GM12878 (cell line): ENCODE data around the gene RIPPLY3. TPM values are rescaled to one million over a fixed set of nuclear protein-coding genes. Genes with fewer than 3 reads are reported as not detected.

Experiments
- ATAC-seq: fragments of 200-7000 bp; cut with Tn5 transposase; 3 replicates; pipeline ENCODE4 v1.9.1; 2020; ENCODE audit warnings: mild to moderate bottlenecking, moderate library complexity
- BruUV-seq: library from RNA; stranded (reverse); fragments of 400-500 nt; replicated peaks from 2 replicates; lab custom pipeline; 2021; lab: Mats Ljungman, UMichigan
- CTCF ChIA-PET: fragments of 300-600 bp; sonication (Branson Sonifier 250); formaldehyde crosslinking; extraction: SDS; loops from one replicate; lab custom pipeline; 2021; ENCODE audit warnings: inconsistent platforms; lab: Yijun Ruan, JAX
- POLR2A ChIA-PET: fragments of 350-600 bp; formaldehyde crosslinking; extraction: SDS; loops from one replicate; lab custom pipeline; 2021; ENCODE audit warnings: inconsistent platforms; lab: Charles Lee
- RAD21 ChIA-PET: fragments of 300-600 bp; sonication (Branson Sonifier 250); formaldehyde crosslinking; loops from one replicate; lab custom pipeline; 2023; ENCODE audit warnings: antibody characterized with exemption; ENCODE audit not compliant: unreplicated experiment; lab: Charles Lee
- SMC1A ChIA-PET: fragments of 300-600 bp; sonication (Branson Sonifier 250); formaldehyde crosslinking; loops from one replicate; lab custom pipeline; 2023; ENCODE audit not compliant: unreplicated experiment, uncharacterized antibody; lab: Charles Lee
- DNase-seq: peaks from one replicate; pipeline ENCODE4 v3.0.0-alpha.2; 2011; ENCODE audit warnings: low read depth, low spot score
- FAIRE-seq: peaks from 3 replicates; lab custom pipeline; 2011; peaks lifted over from hg19 to GRCh38; lab: Jason Lieb, UNC
- H2AFZ ChIP-seq: 2 replicates; pipeline ENCODE4 v1.6.0; 2011; ENCODE audit warnings: low read depth, low read length, control low read depth; ENCODE audit not compliant: control insufficient read depth
- H3K27ac ChIP-seq: 2 replicates; pipeline ENCODE4 v1.5.1; 2011; ENCODE audit warnings: control low read depth; ENCODE audit not compliant: control insufficient read depth, insufficient read depth
- H3K27me3 ChIP-seq, 2 experiments: replicated peaks in 1 of 2; 2 replicates each; pipeline versions ENCODE4 v1.6.0 to v1.6.1; 2011; ENCODE audit warnings: low read length in 1 of 2; ENCODE audit not compliant: control insufficient read depth in 2 of 2, insufficient read depth in 2 of 2
- H3K36me3 ChIP-seq, 2 experiments: 2 replicates each; pipeline ENCODE4 v1.5.1; 2011; ENCODE audit warnings: low read length in 1 of 2; ENCODE audit not compliant: control insufficient read depth in 2 of 2, insufficient read depth in 2 of 2
- H3K4me1 ChIP-seq: 2 replicates; pipeline ENCODE4 v1.6.1; 2011; ENCODE audit warnings: mild to moderate bottlenecking, low read length, moderate library complexity, mixed read lengths; ENCODE audit not compliant: control insufficient read depth, insufficient read depth
- H3K4me2 ChIP-seq: 2 replicates; pipeline ENCODE4 v1.6.0; 2011; ENCODE audit warnings: control low read depth; ENCODE audit not compliant: control insufficient read depth, insufficient read depth
- H3K4me3 ChIP-seq: fragments of 200-600 bp; sonication (generic); 2 replicates; pipeline ENCODE4 v1.5.1; 2016
- H3K79me2 ChIP-seq: 2 replicates; pipeline ENCODE4 v1.6.0; 2011; ENCODE audit warnings: low read length; ENCODE audit not compliant: control insufficient read depth, insufficient read depth
- H3K9ac ChIP-seq: 2 replicates; pipeline ENCODE4 v1.8.0; 2011; ENCODE audit warnings: low read length, control low read depth, mixed read lengths; ENCODE audit not compliant: control insufficient read depth, insufficient read depth
- H3K9me3 ChIP-seq: replicated peaks from 3 replicates; pipeline ENCODE4 v1.5.1; 2011; ENCODE audit warnings: mild to moderate bottlenecking, low read length; ENCODE audit not compliant: control insufficient read depth, insufficient read depth
- H4K20me1 ChIP-seq: 2 replicates; pipeline ENCODE4 v1.6.0; 2011; ENCODE audit not compliant: control insufficient read depth, insufficient read depth
- ATF7 ChIP-seq: fragments of 450-650 bp; IDR thresholded peaks from 2 replicates; pipeline ENCODE4 v1.6.1; 2016; ENCODE audit warnings: low read depth, mild to moderate bottlenecking
- BHLHE40 ChIP-seq, 2 experiments: fragments of 450-650 bp in 1 of 2; IDR thresholded peaks; 2 replicates each; pipeline ENCODE4 v1.6.1; 2011 to 2017; ENCODE audit warnings: low read depth in 2 of 2, borderline replicate concordance in 1 of 2, improper control_type of control experiment in 1 of 2, low read length in 1 of 2, mild to moderate bottlenecking in 1 of 2
- BMI1 ChIP-seq: fragments of 450-650 bp; IDR thresholded peaks from 2 replicates; pipeline ENCODE4 v1.6.1; 2016; ENCODE audit warnings: mild to moderate bottlenecking, moderate library complexity, borderline replicate concordance
- CBFB ChIP-seq: IDR thresholded peaks from 2 replicates; pipeline ENCODE4 v1.6.1; 2016; ENCODE audit warnings: antibody characterized with exemption, low read depth
- FOXK2 ChIP-seq: fragments of 450-650 bp; IDR thresholded peaks from 2 replicates; pipeline ENCODE4 v1.6.1; 2017; ENCODE audit warnings: mild to moderate bottlenecking, moderate library complexity
- FOXM1 ChIP-seq: IDR thresholded peaks from 2 replicates; pipeline ENCODE4 v1.6.1; 2012; ENCODE audit warnings: low read depth, mild to moderate bottlenecking, inconsistent platforms, low read length, moderate library complexity
- IKZF2 ChIP-seq, 2 experiments: fragments of 450-650 bp; IDR thresholded peaks; 2 replicates each; pipeline ENCODE4 v1.6.1; 2017; ENCODE audit warnings: mild to moderate bottlenecking in 2 of 2, moderate library complexity in 2 of 2
- KDM1A ChIP-seq: fragments of 200-600 bp; sonication (generic); IDR thresholded peaks from 2 replicates; pipeline ENCODE4 v1.6.1; 2016; ENCODE audit warnings: borderline replicate concordance
- MYB ChIP-seq: fragments of 150-350 bp; IDR thresholded peaks from 2 replicates; pipeline ENCODE4 v1.6.1; 2014; ENCODE audit warnings: mild to moderate bottlenecking, low read depth, low read length, borderline replicate concordance
- NR2C2 ChIP-seq: IDR thresholded peaks from 2 replicates; pipeline ENCODE4 v1.6.1; 2011; ENCODE audit warnings: borderline replicate concordance, low read depth; ENCODE audit not compliant: control insufficient read depth, insufficient read length
- RBBP5 ChIP-seq: fragments of 200-600 bp; sonication (generic); conservative IDR thresholded peaks from 2 replicates; pipeline ENCODE4 v1.6.1; 2016
- RFX5 ChIP-seq: IDR thresholded peaks from 2 replicates; pipeline ENCODE4 v1.6.1; 2011; ENCODE audit warnings: low read depth, low read length, improper control_type of control experiment
- TCF3 ChIP-seq: IDR thresholded peaks from 2 replicates; pipeline ENCODE4 v1.6.1; 2012; ENCODE audit warnings: low read depth, mild to moderate bottlenecking, low read length, borderline replicate concordance; ENCODE audit not compliant: insufficient read depth
- WRNIP1 ChIP-seq: IDR thresholded peaks from 2 replicates; pipeline ENCODE4 v1.6.1; 2011; ENCODE audit warnings: low read depth, low read length, improper control_type of control experiment, borderline replicate concordance
- ZNF622 ChIP-seq: fragments of 450-650 bp; IDR thresholded peaks from 2 replicates; pipeline ENCODE4 v1.6.1; 2017; ENCODE audit warnings: mild to moderate bottlenecking, inconsistent platforms
- ZZZ3 ChIP-seq: IDR thresholded peaks from 2 replicates; pipeline ENCODE4 v1.6.1; 2011; ENCODE audit warnings: low read depth; ENCODE audit not compliant: control insufficient read depth, insufficient read length
- WGBS: methylation state at CpG from one replicate; pipeline ENCODE4 v1.1.6; 2016; ENCODE audit warnings: low lambda C conversion rate; ENCODE audit not compliant: insufficient replicate concordance, insufficient coverage; ENCODE audit errors: missing lambda C conversion rate; 5-methylcytosine and 5-hydroxymethylcytosine counted together
- in situ Hi-C: fragments of 300-500 bp; cut with MboI; formaldehyde crosslinking; loops from 9 replicates; pipeline ENCODE4 v1.14.3; 2018; ENCODE audit warnings: mixed read lengths
- intact Hi-C: fragments of 100-400 bp; cut with micrococcal nuclease; formaldehyde crosslinking; loops from one replicate; pipeline ENCODE4 v1.14.2; 2022; ENCODE audit not compliant: unreplicated experiment
- polyA plus RNA-seq, 11 experiments: library from polyadenylated mRNA; depleted of rRNA in 4 of 11; unstranded in 6 of 11; stranded (reverse) in 5 of 11; fragments of >200 nt; fragmentation: Nextera tagmentation in 4 of 11; fragmentation: Illumina TruSeq in 1 of 11; extraction: Ambion mirVana in 4 of 11; extraction: Trizol in 1 of 11; gene quantifications; 1 replicate in 1 of 11; 2 replicates in 10 of 11; pipeline versions ENCODE4 v1.2.1 to v1.2.3, GENCODE V29; 2011 to 2016; ENCODE audit warnings: inconsistent platforms in 2 of 11, missing spikeins in 2 of 11, low read depth in 1 of 11
- total RNA-seq, 4 experiments: library from RNA; depleted of rRNA in 3 of 4; stranded (reverse); fragments of >200 nt in 3 of 4; fragmentation: Illumina TruSeq in 1 of 4; extraction: Trizol in 1 of 4; gene quantifications; 2 replicates each; pipeline versions ENCODE4 v1.2.1 to v1.2.3, GENCODE V29; 2013 to 2021
- TF ChIP-seq, protein P1 (sequence below): IDR thresholded peaks from 2 replicates; pipeline ENCODE4 v1.6.1; 2011; ENCODE audit warnings: low read depth, low read length, improper control_type of control experiment, borderline replicate concordance
- TF ChIP-seq, protein P2 (sequence below): fragments of 150-350 bp; IDR thresholded peaks from 2 replicates; pipeline ENCODE4 v1.6.1; 2014; ENCODE audit warnings: mild to moderate bottlenecking, low read depth, low read length
- TF ChIP-seq, protein P3 (sequence below), 3 experiments: IDR thresholded peaks in 2 of 3; conservative IDR thresholded peaks in 1 of 3; 2 replicates each; pipeline ENCODE4 v1.5.1; 2011; ENCODE audit warnings: low read depth in 3 of 3, low read length in 3 of 3, mild to moderate bottlenecking in 3 of 3, control low read depth in 2 of 3, moderate library complexity in 2 of 3, inconsistent platforms in 1 of 3, mixed read lengths in 1 of 3; ENCODE audit not compliant: control insufficient read depth in 2 of 3, insufficient read depth in 1 of 3; ENCODE audit errors: extremely low read depth in 1 of 3

Gene RIPPLY3
- total and polyA plus RNA-seq, 10 of the 15 experiments (the other 5 are each of a cell fraction or from before 2014, with no cell fraction given) = not detected

DNA sequence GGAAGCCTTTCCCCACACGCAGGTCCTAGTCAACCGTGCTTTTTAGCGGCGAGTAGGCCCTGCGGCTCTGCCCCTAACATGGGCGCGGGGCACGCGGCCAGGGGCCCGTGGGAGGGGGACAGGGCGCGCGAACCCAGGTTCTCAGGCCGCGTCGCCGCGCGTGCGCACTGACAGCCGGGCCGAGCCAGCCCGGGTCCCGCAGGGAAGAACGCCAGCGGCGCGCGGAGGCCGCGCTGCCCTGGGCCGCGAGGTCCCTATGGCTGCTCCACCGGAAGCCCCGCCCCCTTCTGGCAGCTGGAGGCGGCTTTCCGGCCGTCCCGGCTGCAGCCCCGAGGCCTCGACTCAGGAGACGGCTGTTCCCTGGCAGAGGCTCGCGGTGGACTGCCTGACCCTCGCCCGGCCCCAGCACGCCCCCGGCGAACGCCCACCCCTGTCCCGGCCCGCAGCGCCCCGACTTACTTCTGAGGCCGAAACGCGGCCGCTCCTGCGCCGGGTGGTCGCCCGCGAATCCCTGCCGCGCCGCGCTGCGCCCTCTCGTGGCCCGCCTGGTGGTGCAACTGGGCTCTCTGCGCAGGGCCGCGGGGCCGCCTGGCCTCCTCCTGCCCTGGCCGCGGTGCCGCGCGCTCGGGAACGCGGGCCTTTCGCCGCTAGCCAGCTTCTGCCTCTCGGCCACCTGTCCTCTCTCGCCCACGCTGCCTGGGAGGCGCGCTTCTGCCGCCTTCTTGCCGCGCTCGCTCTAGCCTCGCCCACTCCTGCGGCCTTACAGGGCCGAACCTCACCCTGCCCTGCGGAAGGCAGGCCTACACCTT lies 16.6 kb upstream of the RIPPLY3 start:
- H4K20me1 ChIP-seq = no peaks in the 10 kb centered on the region
- in situ Hi-C loops (no loop called here), intact Hi-C loops (loop anchor here (5.0 to 10.0 kb wide), 2 partner anchors 82 to 375 kb away; partner anchors contain the start of genes DYRK1A, PIGP and TTC3)
- CTCF ChIA-PET = interaction anchor here (0.6 to 5.8 kb wide), 12 partner anchors 9 to 1227 kb away, joined by 3 to 94 read pairs (median 7); partner anchors contain the start of gene HLCS
- RAD21 ChIA-PET = interaction anchor here (0.8 to 2.1 kb wide), 6 partner anchors 10 to 50 kb away, joined by 3 to 19 read pairs (median 6); partner anchors contain the start of gene HLCS
- DNase-seq = peak; percentile 45
- H3K4me3 ChIP-seq = peak overlapping the region; percentile 76
- SMC1A ChIA-PET = interaction anchor here (1.1 to 4.1 kb wide), 7 partner anchors 11 to 37 kb away, joined by 3 to 23 read pairs (median 3); no protein-coding TSS in a partner anchor
- POLR2A ChIA-PET = interaction anchor here (0.8 to 2.4 kb wide), 4 partner anchors 10 to 24 kb away, joined by 3 to 12 read pairs (median 4); partner anchors contain the start of gene HLCS
- no peaks in the 10 kb centered on the region for H3K79me2 ChIP-seq
- H3K4me2 ChIP-seq = peak overlapping the region; percentile 85
- no peaks in the 10 kb centered on the region for H3K36me3 ChIP-seq
- peak; percentile 97 for ATAC-seq
- BruUV-seq = no TSS peak
- H3K4me1 ChIP-seq = no peaks in the 10 kb centered on the region
- no peak for FAIRE-seq
- H3K27me3 ChIP-seq = no peaks in the 10 kb centered on the region
- peak overlapping the region; percentile 56 for H3K27ac ChIP-seq
- peak overlapping the region; percentile 60; the same call in 1 of the 2 replicates for H3K9ac ChIP-seq
- H2AFZ ChIP-seq = peak overlapping the region; percentile 87
- H3K9me3 ChIP-seq = no peaks in the 10 kb centered on the region
- 3% methylated on average over 82 of the region's 97 CpGs for WGBS
- TF ChIP-seq KDM1A = no peak
- TF ChIP-seq ZNF622 = no peak
- no peak for TF ChIP-seq FOXM1
- TF ChIP-seq IKZF2 (IDR thresholded peaks at IDR 0.05) = no peak
- no peak for TF ChIP-seq MYB
- no peak for TF ChIP-seq WRNIP1
- TF ChIP-seq BMI1 = no peak
- TF ChIP-seq CBFB = no peak
- no peak for TF ChIP-seq RFX5
- no peak for TF ChIP-seq NR2C2
- no peak for TF ChIP-seq FOXK2
- TF ChIP-seq, protein P1, sequence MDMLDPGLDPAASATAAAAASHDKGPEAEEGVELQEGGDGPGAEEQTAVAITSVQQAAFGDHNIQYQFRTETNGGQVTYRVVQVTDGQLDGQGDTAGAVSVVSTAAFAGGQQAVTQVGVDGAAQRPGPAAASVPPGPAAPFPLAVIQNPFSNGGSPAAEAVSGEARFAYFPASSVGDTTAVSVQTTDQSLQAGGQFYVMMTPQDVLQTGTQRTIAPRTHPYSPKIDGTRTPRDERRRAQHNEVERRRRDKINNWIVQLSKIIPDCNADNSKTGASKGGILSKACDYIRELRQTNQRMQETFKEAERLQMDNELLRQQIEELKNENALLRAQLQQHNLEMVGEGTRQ = no peak
- TF ChIP-seq BHLHE40 (IDR thresholded peaks at IDR 0.05; ENCODE audit: borderline replicate concordance in 1 of 2, low read depth in 2 of 2, low read length in 1 of 2) = peak in 1 of 2 experiments; percentile 64; a peak in 2 of 4 replicates
- TF ChIP-seq, protein P2, sequence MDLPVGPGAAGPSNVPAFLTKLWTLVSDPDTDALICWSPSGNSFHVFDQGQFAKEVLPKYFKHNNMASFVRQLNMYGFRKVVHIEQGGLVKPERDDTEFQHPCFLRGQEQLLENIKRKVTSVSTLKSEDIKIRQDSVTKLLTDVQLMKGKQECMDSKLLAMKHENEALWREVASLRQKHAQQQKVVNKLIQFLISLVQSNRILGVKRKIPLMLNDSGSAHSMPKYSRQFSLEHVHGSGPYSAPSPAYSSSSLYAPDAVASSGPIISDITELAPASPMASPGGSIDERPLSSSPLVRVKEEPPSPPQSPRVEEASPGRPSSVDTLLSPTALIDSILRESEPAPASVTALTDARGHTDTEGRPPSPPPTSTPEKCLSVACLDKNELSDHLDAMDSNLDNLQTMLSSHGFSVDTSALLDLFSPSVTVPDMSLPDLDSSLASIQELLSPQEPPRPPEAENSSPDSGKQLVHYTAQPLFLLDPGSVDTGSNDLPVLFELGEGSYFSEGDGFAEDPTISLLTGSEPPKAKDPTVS = no peak
- no peak for TF ChIP-seq ZZZ3
- no peak for TF ChIP-seq RBBP5
- no peak for TF ChIP-seq ATF7
- no peak; the same call in 1 of the 2 replicates for TF ChIP-seq TCF3
- TF ChIP-seq, protein P3, sequence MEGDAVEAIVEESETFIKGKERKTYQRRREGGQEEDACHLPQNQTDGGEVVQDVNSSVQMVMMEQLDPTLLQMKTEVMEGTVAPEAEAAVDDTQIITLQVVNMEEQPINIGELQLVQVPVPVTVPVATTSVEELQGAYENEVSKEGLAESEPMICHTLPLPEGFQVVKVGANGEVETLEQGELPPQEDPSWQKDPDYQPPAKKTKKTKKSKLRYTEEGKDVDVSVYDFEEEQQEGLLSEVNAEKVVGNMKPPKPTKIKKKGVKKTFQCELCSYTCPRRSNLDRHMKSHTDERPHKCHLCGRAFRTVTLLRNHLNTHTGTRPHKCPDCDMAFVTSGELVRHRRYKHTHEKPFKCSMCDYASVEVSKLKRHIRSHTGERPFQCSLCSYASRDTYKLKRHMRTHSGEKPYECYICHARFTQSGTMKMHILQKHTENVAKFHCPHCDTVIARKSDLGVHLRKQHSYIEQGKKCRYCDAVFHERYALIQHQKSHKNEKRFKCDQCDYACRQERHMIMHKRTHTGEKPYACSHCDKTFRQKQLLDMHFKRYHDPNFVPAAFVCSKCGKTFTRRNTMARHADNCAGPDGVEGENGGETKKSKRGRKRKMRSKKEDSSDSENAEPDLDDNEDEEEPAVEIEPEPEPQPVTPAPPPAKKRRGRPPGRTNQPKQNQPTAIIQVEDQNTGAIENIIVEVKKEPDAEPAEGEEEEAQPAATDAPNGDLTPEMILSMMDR (IDR thresholded peaks at IDR 0.05 in 2 of 3, conservative IDR thresholded peaks at IDR 0.05 in 1 of 3; ENCODE audit: control insufficient read depth in 2 of 3, extremely low read depth in 1 of 3, insufficient read depth in 1 of 3, low read depth in 3 of 3, low read length in 3 of 3) = peak; percentile 53 to 64 (median 60); a peak in 5 of 6 replicates
